Suprapubic skin (tissue), 4 donors: ENCODE data around the gene MYH16. TPM values are rescaled to one million over a fixed set of nuclear protein-coding genes. Genes with fewer than 3 reads are reported as not detected.

ENCODE experiments used
- DNase-seq, 2 donors: peaks; one replicate each; pipeline ENCODE4 v3.0.0-alpha.2; 2019; ENCODE audit warnings: low spot score in 2 of 2
- H3K27ac ChIP-seq: fragments of 200-600 bp; sonication (generic); one replicate; pipeline ENCODE4 v1.5.1; 2019
- H3K27me3 ChIP-seq: fragments of 200-600 bp; sonication (generic); one replicate; pipeline ENCODE4 v1.5.1; 2019
- H3K36me3 ChIP-seq: fragments of 200-600 bp; sonication (generic); one replicate; pipeline ENCODE4 v1.5.1; 2019
- H3K4me1 ChIP-seq: fragments of 200-600 bp; sonication (generic); one replicate; pipeline ENCODE4 v1.5.1; 2019
- H3K4me3 ChIP-seq: fragments of 200-600 bp; sonication (generic); one replicate; pipeline ENCODE4 v1.5.1; 2019; ENCODE audit warnings: mild to moderate bottlenecking
- H3K9me3 ChIP-seq: fragments of 200-600 bp; sonication (generic); one replicate; pipeline ENCODE4 v1.5.1; 2019
- CTCF ChIP-seq, 2 donors: fragments of 200-600 bp in 1 of 2; fragments of 450-650 bp in 1 of 2; sonication (generic) in 1 of 2; IDR thresholded peaks; one replicate each; pipeline ENCODE4 v1.5.1; 2016 to 2019; ENCODE audit warnings: antibody characterized with exemption in 2 of 2, mild to moderate bottlenecking in 1 of 2, moderate library complexity in 1 of 2
- EP300 ChIP-seq: sonication (generic); formaldehyde crosslinking; IDR thresholded peaks from one replicate; pipeline ENCODE4 v1.6.1; 2017; ENCODE audit warnings: antibody characterized with exemption
- POLR2A ChIP-seq, 2 donors: fragments of 450-650 bp; IDR thresholded peaks; one replicate each; pipeline ENCODE4 v1.6.1; 2017; ENCODE audit warnings: antibody characterized with exemption in 2 of 2, mild to moderate bottlenecking in 2 of 2, moderate library complexity in 2 of 2
- POLR2AphosphoS5 ChIP-seq, 3 donors: sonication (generic); formaldehyde crosslinking; IDR thresholded peaks; one replicate each; pipeline ENCODE4 v1.6.1; 2017; ENCODE audit warnings: antibody characterized with exemption in 3 of 3
- WGBS: methylation state at CpG from one replicate; pipeline ENCODE4 v1.1.5; 2018; 5-methylcytosine and 5-hydroxymethylcytosine counted together
- total RNA-seq, 4 donors: library from RNA; depleted of rRNA; stranded (reverse); fragments of >200 nt; gene quantifications; one replicate each; pipeline ENCODE4 v1.1.0, GENCODE V29; 2016

Gene MYH16
- total RNA-seq, 4 donors from 2014 or later: not detected

GRCh38 chr7:99243751-99244337 lies 28.8 kb upstream of the MYH16 start:
- H3K4me3 ChIP-seq: no peak overlapping the region
- no peak for TF ChIP-seq POLR2A (IDR thresholded peaks at IDR 0.05)
- TF ChIP-seq CTCF (IDR thresholded peaks at IDR 0.05): no peak
- no peak for TF ChIP-seq POLR2AphosphoS5 (IDR thresholded peaks at IDR 0.05)
- no peak for TF ChIP-seq EP300
- H3K27ac ChIP-seq: no peak overlapping the region
- H3K9me3 ChIP-seq: no peaks in the 10 kb centered on the region
- no peaks in the 10 kb centered on the region for H3K4me1 ChIP-seq
- no peak for DNase-seq
- H3K36me3 ChIP-seq: no peaks in the 10 kb centered on the region
- peaks cover under 1% of the 10 kb centered on the region for H3K27me3 ChIP-seq
- WGBS: 89% methylated on average over 5 of the region's 5 CpGs

GRCh38 chr7:99244939-99245338 lies 27.7 kb upstream of the MYH16 start:
- no peaks in the 10 kb centered on the region for H3K27me3 ChIP-seq
- no peaks in the 10 kb centered on the region for H3K36me3 ChIP-seq
- H3K4me1 ChIP-seq: no peaks in the 10 kb centered on the region
- H3K9me3 ChIP-seq: no peaks in the 10 kb centered on the region
- no peak overlapping the region for H3K27ac ChIP-seq
- TF ChIP-seq EP300: no peak
- H3K4me3 ChIP-seq: no peak overlapping the region
- no peak for DNase-seq
- 39% methylated on average over 3 of the region's 3 CpGs for WGBS

- no peak overlapping the region for H3K4me3 ChIP-seq
- no peak overlapping the region for H3K27ac ChIP-seq
- no peaks in the 10 kb centered on the region for H3K4me1 ChIP-seq
- no peaks in the 10 kb centered on the region for H3K27me3 ChIP-seq
- H3K36me3 ChIP-seq: no peaks in the 10 kb centered on the region
- no peak for TF ChIP-seq EP300
- no peak for TF ChIP-seq POLR2AphosphoS5 (IDR thresholded peaks at IDR 0.05)
- TF ChIP-seq POLR2A (IDR thresholded peaks at IDR 0.05): no peak
- no peak for TF ChIP-seq CTCF (IDR thresholded peaks at IDR 0.05)
- H3K9me3 ChIP-seq: no peaks in the 10 kb centered on the region
- DNase-seq: no peak
- 70% methylated on average over 10 of the region's 10 CpGs for WGBS
Measured at GRCh38 chr7:99248391-99249095, 24.1 kb upstream of the MYH16 start.

- Histone ChIP-seq H3K36me3 (no peaks in the 10 kb centered on the region), H3K4me3 (no peak overlapping the region), H3K9me3 (no peaks in the 10 kb centered on the region), H3K27ac (no peak overlapping the region), H3K27me3 (no peaks in the 10 kb centered on the region), H3K4me1 (peaks cover 6% of the 10 kb centered on the region)
- TF ChIP-seq POLR2AphosphoS5 (IDR thresholded peaks at IDR 0.05) (no peak), POLR2A (IDR thresholded peaks at IDR 0.05) (no peak), EP300 (no peak), CTCF (IDR thresholded peaks at IDR 0.05) (no peak)
- no peak for DNase-seq
- whole genome bisulfite sequencing: 93% methylated on average over 8 of the region's 8 CpGs
Measured at GRCh38 chr7:99249985-99250575, 22.6 kb upstream of the MYH16 start.

- DNase-seq: no peak
- WGBS: 62% methylated on average over 17 of the region's 18 CpGs
- Histone ChIP-seq H3K27ac (no peak overlapping the region), H3K4me3 (no peak overlapping the region), H3K4me1 (peaks cover 6% of the 10 kb centered on the region), H3K9me3 (no peaks in the 10 kb centered on the region), H3K36me3 (no peaks in the 10 kb centered on the region), H3K27me3 (no peaks in the 10 kb centered on the region)
- no peak for TF ChIP-seq POLR2A (IDR thresholded peaks at IDR 0.05)
- TF ChIP-seq EP300: no peak
- TF ChIP-seq POLR2AphosphoS5 (IDR thresholded peaks at IDR 0.05): no peak
- no peak for TF ChIP-seq CTCF (IDR thresholded peaks at IDR 0.05)
Measured at GRCh38 chr7:99252166-99252895, 20.3 kb upstream of the MYH16 start.
